ENCODE results near the gene QRFP. TPM values are rescaled to one million over a fixed set of nuclear protein-coding genes. Genes with fewer than 3 reads are reported as not detected.

Gene QRFP
- total and polyA plus RNA-seq, 2 of the 8 experiments (the other 6 are each of a cell fraction or from before 2014, with no cell fraction given) = not detected

DNA sequence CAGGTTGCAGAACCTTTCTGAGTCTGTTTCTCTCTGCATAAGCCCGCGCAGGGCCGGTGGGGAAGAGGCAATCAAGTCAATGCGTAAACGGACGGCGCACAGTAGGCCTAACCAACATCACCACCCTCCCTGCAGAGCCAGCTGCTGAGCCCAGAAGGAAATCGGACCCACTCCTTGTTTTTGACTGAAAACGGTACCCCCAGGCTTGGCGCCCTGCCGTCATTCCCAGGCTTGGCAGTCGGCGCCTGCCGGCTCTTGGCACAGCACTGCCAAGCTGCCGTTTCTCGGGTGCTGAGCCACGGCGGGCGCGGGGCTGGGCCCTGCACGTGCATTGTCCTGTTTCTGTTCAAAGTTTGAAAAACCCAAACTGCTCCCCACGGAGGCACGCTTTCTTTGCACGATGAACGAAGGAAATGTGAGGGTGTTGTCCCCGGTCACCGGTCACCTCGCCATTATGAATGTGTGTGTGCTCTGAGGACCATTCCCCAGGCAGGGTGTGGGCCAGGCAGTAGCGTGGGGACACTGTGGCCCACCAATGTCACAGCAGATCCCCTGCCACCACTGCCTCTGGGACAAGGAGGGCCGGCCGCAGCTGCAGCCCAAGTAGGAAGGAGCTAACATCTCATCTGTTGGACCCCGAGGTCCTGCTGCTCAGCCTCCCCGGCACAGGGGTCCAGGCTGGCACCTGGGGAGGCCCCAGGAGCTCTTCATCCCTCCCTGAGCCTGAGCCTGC is 22.4 kb upstream of the QRFP start:
- no peak overlapping the region for H3K4ac ChIP-seq (replicated peaks; ENCODE audit: insufficient read length, low read depth, low read length)
- no peak overlapping the region for H3K56ac ChIP-seq (replicated peaks; ENCODE audit: insufficient read length, low read depth, low read length)
- H2BK20ac ChIP-seq (ENCODE audit: low read length) = no peak overlapping the region
- no peak overlapping the region for H2BK12ac ChIP-seq (ENCODE audit: low read depth, low read length)
- no peak overlapping the region for H2BK120ac ChIP-seq (replicated peaks; ENCODE audit: low read depth, low read length)
- no peak overlapping the region for H3K23ac ChIP-seq (ENCODE audit: insufficient read length)
- no peaks in the 10 kb centered on the region for H3K9me3 ChIP-seq (ENCODE audit: insufficient read depth in 2 of 2, low read depth in 1 of 2, low read length in 1 of 2)
- 0 out of 2 replicates have a peak overlapping the region, but pooled peaks have one; percentile 36 for H2BK15ac ChIP-seq (ENCODE audit: low read length)
- H3K18ac ChIP-seq (ENCODE audit: extremely low read depth, low read length) = 0 out of 2 replicates have a peak overlapping the region, but pooled peaks have one; percentile 32
- H2AK5ac ChIP-seq (ENCODE audit: low read depth, low read length) = no peak overlapping the region
- CTCF ChIA-PET (ENCODE audit: partially characterized antibody) = interaction anchor here (0.6 to 3.1 kb wide), 11 partner anchors 8 to 241 kb away, joined by 3 to 16 read pairs (median 5); no protein-coding TSS in a partner anchor
- FAIRE-seq (no peak), DNase-seq (ENCODE audit: low read depth in 1 of 2, low spot score in 2 of 2) (no peak)
- no peak overlapping the region for H3K14ac ChIP-seq (ENCODE audit: insufficient read length)
- no peak overlapping the region for H4K5ac ChIP-seq (ENCODE audit: insufficient read length, low read depth, low read length)
- H3K36me3 ChIP-seq (ENCODE audit: control insufficient read depth in 2 of 4, insufficient read depth in 4 of 4, low read length in 3 of 4) = no peaks in the 10 kb centered on the region
- H3K9ac ChIP-seq (replicated peaks in 1 of 4; ENCODE audit: extremely low read depth in 1 of 4, low read depth in 3 of 4, low read length in 3 of 4) = no peak overlapping the region
- POLR2A ChIA-PET (ENCODE audit: partially characterized antibody) = no interaction called here
- H3K27ac ChIP-seq (ENCODE audit: low read depth, low read length) = no peak overlapping the region
- no peaks in the 10 kb centered on the region for H3K79me1 ChIP-seq (ENCODE audit: low read depth, low read length)
- H4K20me1 ChIP-seq (replicated peaks in 1 of 2; ENCODE audit: control insufficient read depth in 1 of 2, insufficient read depth in 2 of 2, low read length in 2 of 2) = no peaks in the 10 kb centered on the region
- H4K8ac ChIP-seq (ENCODE audit: extremely low read depth, insufficient read depth, low read length) = no peak overlapping the region; the same call in 1 of the 2 replicates
- no peaks in the 10 kb centered on the region for H3K23me2 ChIP-seq (ENCODE audit: low read depth, low read length)
- no peak overlapping the region for H4K91ac ChIP-seq (replicated peaks; ENCODE audit: insufficient read length, low read length)
- no peak overlapping the region for H3K4me3 ChIP-seq (ENCODE audit: extremely low read depth in 1 of 4, insufficient read depth in 2 of 4, low read depth in 3 of 4, low read length in 4 of 4)
- H3K27me3 ChIP-seq (replicated peaks in 1 of 4; ENCODE audit: control insufficient read depth in 3 of 4, extremely low read depth in 1 of 4, insufficient read depth in 3 of 4, low read length in 3 of 4) = no peaks in the 10 kb centered on the region; a peak in 1 of 7 replicates
- 86% methylated on average over 29 of the region's 33 CpGs; no CpG with 5 or more reads in 1 of the 2 experiments for WGBS, 2 experiments (ENCODE audit: extremely low coverage in 1 of 2, insufficient coverage in 1 of 2, insufficient read length in 1 of 2, insufficient replicate concordance in 2 of 2, low coverage in 1 of 2, low lambda C conversion rate in 2 of 2, missing lambda C conversion rate in 1 of 2)
- H2BK5ac ChIP-seq (ENCODE audit: low read depth, low read length) = no peak overlapping the region
- peaks cover 1 to 20% (median 3%) of the 10 kb centered on the region in 4 experiments for H3K4me1 ChIP-seq (replicated peaks in 1 of 4; ENCODE audit: control insufficient read depth in 3 of 4, insufficient read depth in 4 of 4, low read length in 3 of 4)
- no peak overlapping the region for H3K4me2 ChIP-seq (ENCODE audit: insufficient read depth in 1 of 2, low read depth in 2 of 2, low read length in 2 of 2)
- H2AFZ ChIP-seq (ENCODE audit: low read length) = no peak overlapping the region
- H3K79me2 ChIP-seq (ENCODE audit: control insufficient read depth in 1 of 2, insufficient read depth in 2 of 2, low read length in 2 of 2) = no peaks in the 10 kb centered on the region
- TF ChIP-seq RAD21 (IDR thresholded peaks at IDR 0.05 in 1 of 2, conservative IDR thresholded peaks at IDR 0.05 in 1 of 2; ENCODE audit: low read depth in 2 of 2, low read length in 2 of 2) = no peak
- no peak for TF ChIP-seq TAF1 (IDR thresholded peaks at IDR 0.05; ENCODE audit: low read depth, low read length)
- TF ChIP-seq, protein P1, sequence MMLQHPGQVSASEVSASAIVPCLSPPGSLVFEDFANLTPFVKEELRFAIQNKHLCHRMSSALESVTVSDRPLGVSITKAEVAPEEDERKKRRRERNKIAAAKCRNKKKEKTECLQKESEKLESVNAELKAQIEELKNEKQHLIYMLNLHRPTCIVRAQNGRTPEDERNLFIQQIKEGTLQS (IDR thresholded peaks at IDR 0.05; ENCODE audit: insufficient read depth, low read depth, low read length) = no peak
- no peak for TF ChIP-seq CREB1 (IDR thresholded peaks at IDR 0.05)
- TF ChIP-seq FOSL1 (IDR thresholded peaks at IDR 0.05; ENCODE audit: insufficient read depth, low read depth, low read length) = no peak
- TF ChIP-seq CHD1 (IDR thresholded peaks at IDR 0.05; ENCODE audit: low read depth, low read length) = no peak
- TF ChIP-seq CHD2 (IDR thresholded peaks at IDR 0.05; ENCODE audit: low read length) = no peak
- TF ChIP-seq NRF1 (IDR thresholded peaks at IDR 0.05; ENCODE audit: low read depth, low read length) = no peak
- TF ChIP-seq, protein P2, sequence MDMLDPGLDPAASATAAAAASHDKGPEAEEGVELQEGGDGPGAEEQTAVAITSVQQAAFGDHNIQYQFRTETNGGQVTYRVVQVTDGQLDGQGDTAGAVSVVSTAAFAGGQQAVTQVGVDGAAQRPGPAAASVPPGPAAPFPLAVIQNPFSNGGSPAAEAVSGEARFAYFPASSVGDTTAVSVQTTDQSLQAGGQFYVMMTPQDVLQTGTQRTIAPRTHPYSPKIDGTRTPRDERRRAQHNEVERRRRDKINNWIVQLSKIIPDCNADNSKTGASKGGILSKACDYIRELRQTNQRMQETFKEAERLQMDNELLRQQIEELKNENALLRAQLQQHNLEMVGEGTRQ (IDR thresholded peaks at IDR 0.05; ENCODE audit: low read length) = no peak
- no peak for TF ChIP-seq POLR2AphosphoS5 (IDR thresholded peaks at IDR 0.05; ENCODE audit: low read depth, low read length)
- no peak for TF ChIP-seq GABPA (IDR thresholded peaks at IDR 0.05; ENCODE audit: borderline replicate concordance, insufficient read depth, low read length)

Measured in H1 (cell line).